PC-9 (cell line): Measurements from ENCODE around the gene GNAL.

Experiments used
- CTCF ChIP-seq: fragments of 200-600 bp; sonication (generic); conservative IDR thresholded peaks from 2 replicates; pipeline ENCODE4 v1.6.1; 2017; ENCODE audit warnings: mixed run types, antibody characterized with exemption, mild to moderate bottlenecking, moderate library complexity
- EZH2 ChIP-seq: fragments of 200-600 bp; sonication (generic); IDR thresholded peaks from 2 replicates; pipeline ENCODE4 v1.8.0; 2017; ENCODE audit warnings: antibody characterized with exemption, low read depth

- no peak for TF ChIP-seq EZH2
- TF ChIP-seq CTCF: no peak
Measured at GRCh38 chr18:11906176-11906575, 217.1 kb downstream of the GNAL start.
